GM23248 (cell line): Measurements from ENCODE around the gene TRAM2. TPM values are rescaled to one million over a fixed set of nuclear protein-coding genes. Genes with fewer than 3 reads are reported as not detected.

ENCODE experiments used
- DNase-seq: peaks from one replicate; pipeline ENCODE4 v3.0.0-alpha.2; 2015
- H2AFZ ChIP-seq: fragments of 200-600 bp; sonication (generic); 2 replicates; pipeline ENCODE4 v1.6.1; 2016; ENCODE audit warnings: antibody characterized with exemption
- H3F3A ChIP-seq: fragments of 200-600 bp; sonication (generic); 2 replicates; pipeline ENCODE4 v1.6.1; 2016; ENCODE audit warnings: mild to moderate bottlenecking, antibody characterized with exemption, mixed run types; ENCODE audit not compliant: insufficient read depth
- H3K27ac ChIP-seq: fragments of 200-600 bp; sonication (generic); 2 replicates; pipeline ENCODE4 v1.5.1; 2016; ENCODE audit warnings: mild to moderate bottlenecking
- H3K27me3 ChIP-seq: fragments of 200-600 bp; sonication (generic); replicated peaks from 2 replicates; pipeline ENCODE4 v1.6.1; 2016; ENCODE audit warnings: mild to moderate bottlenecking; ENCODE audit not compliant: insufficient read depth
- H3K36me3 ChIP-seq: fragments of 200-600 bp; sonication (generic); 2 replicates; pipeline ENCODE4 v1.6.1; 2016; ENCODE audit warnings: low read depth, mild to moderate bottlenecking
- H3K4me1 ChIP-seq: fragments of 200-600 bp; sonication (generic); 2 replicates; pipeline ENCODE4 v1.6.1; 2016; ENCODE audit warnings: mild to moderate bottlenecking; ENCODE audit not compliant: insufficient read depth
- H3K4me2 ChIP-seq: fragments of 200-600 bp; sonication (generic); one replicate; pipeline ENCODE4 v1.6.1; 2016; ENCODE audit warnings: mild to moderate bottlenecking; ENCODE audit not compliant: unreplicated experiment
- H3K4me3 ChIP-seq: fragments of 200-600 bp; sonication (generic); 2 replicates; pipeline ENCODE4 v1.5.1; 2016; ENCODE audit warnings: mild to moderate bottlenecking
- H3K79me2 ChIP-seq: fragments of 200-600 bp; sonication (generic); 2 replicates; pipeline ENCODE4 v1.6.1; 2016; ENCODE audit warnings: mild to moderate bottlenecking; ENCODE audit not compliant: insufficient read depth
- H3K9ac ChIP-seq: fragments of 200-600 bp; sonication (generic); 2 replicates; pipeline ENCODE4 v1.6.1; 2016; ENCODE audit warnings: mild to moderate bottlenecking
- H3K9me2 ChIP-seq: fragments of 200-600 bp; sonication (generic); 2 replicates; pipeline ENCODE4 v1.6.1; 2016; ENCODE audit warnings: mixed run types, mild to moderate bottlenecking, moderate library complexity; ENCODE audit not compliant: insufficient read depth
- H3K9me3 ChIP-seq: fragments of 200-600 bp; sonication (generic); one replicate; pipeline ENCODE4 v1.6.1; 2017; ENCODE audit warnings: low read depth
- H4K20me1 ChIP-seq: fragments of 200-600 bp; sonication (generic); 2 replicates; pipeline ENCODE4 v1.6.0; 2016; ENCODE audit not compliant: insufficient read depth
- EZH2 ChIP-seq: fragments of 200-600 bp; sonication (generic); IDR thresholded peaks from 2 replicates; pipeline ENCODE4 v1.6.1; 2018; ENCODE audit warnings: antibody characterized with exemption, mild to moderate bottlenecking; ENCODE audit not compliant: insufficient read depth, poor library complexity, severe bottlenecking
- EZH2phosphoT487 ChIP-seq: fragments of 200-600 bp; sonication (generic); IDR thresholded peaks from 2 replicates; pipeline ENCODE4 v1.6.1; 2018; ENCODE audit warnings: antibody characterized with exemption, moderate library complexity, mild to moderate bottlenecking, low read depth; ENCODE audit not compliant: insufficient read depth
- WGBS, 2 experiments: methylation state at CpG; one replicate each; pipeline ENCODE4 v1.1.6; 2015 to 2017; ENCODE audit warnings: low lambda C conversion rate in 2 of 2, low coverage in 1 of 2; ENCODE audit errors: missing lambda C conversion rate in 2 of 2; 5-methylcytosine and 5-hydroxymethylcytosine counted together
- in situ Hi-C: fragments of 300-500 bp; cut with MboI; formaldehyde crosslinking; loops from 2 replicates; pipeline ENCODE4 v1.15.0; 2020
- polyA plus RNA-seq: library from polyadenylated mRNA; unstranded; fragments of >200 nt; fragmentation: Nextera tagmentation; extraction: Ambion mirVana; gene quantifications from 2 replicates; pipeline ENCODE4 v1.2.1, GENCODE V29; 2016
- total RNA-seq: library from RNA; depleted of rRNA; stranded (reverse); fragments of >200 nt; shearing (Covaris generic); gene quantifications from 2 replicates; pipeline ENCODE4 v1.2.3, GENCODE V29; 2014

TRAM2 gene
- total and polyA plus RNA-seq, 2 experiments from 2014 or later: 141 to 174 TPM

GRCh38 chr6:52532457-52532856, 44.4 kb downstream of the TRAM2 start:
- Histone ChIP-seq H3K9me2 (no peaks in the 10 kb centered on the region), H3K4me3 (no peak overlapping the region), H3K27ac (peak overlapping the region; percentile 40), H3F3A (peaks cover 83% of the 10 kb centered on the region), H3K9ac (no peak overlapping the region), H4K20me1 (no peaks in the 10 kb centered on the region), H3K9me3 (no peaks in the 10 kb centered on the region), H2AFZ (no peak overlapping the region), H3K4me2 (peak overlapping the region; percentile 4), H3K79me2 (peaks cover 100% of the 10 kb centered on the region), H3K27me3 (no peaks in the 10 kb centered on the region), H3K36me3 (peaks cover 25% of the 10 kb centered on the region), H3K4me1 (peaks cover 53% of the 10 kb centered on the region)
- WGBS, 2 experiments: 41 to 45% methylated on average over 2 of the region's 2 CpGs
- in situ Hi-C loops: no loop called here
- DNase-seq: peak; percentile 14
- TF ChIP-seq EZH2 (no peak), EZH2phosphoT487 (no peak)

- Histone ChIP-seq H3K27me3 (no peaks in the 10 kb centered on the region), H4K20me1 (no peaks in the 10 kb centered on the region), H3F3A (peaks cover 78% of the 10 kb centered on the region), H3K4me1 (peaks cover 50% of the 10 kb centered on the region), H3K4me3 (no peak overlapping the region), H3K4me2 (peak overlapping the region; percentile 4), H3K36me3 (peaks cover 25% of the 10 kb centered on the region), H3K9me2 (no peaks in the 10 kb centered on the region), H3K79me2 (peaks cover 100% of the 10 kb centered on the region), H3K9me3 (no peaks in the 10 kb centered on the region), H3K9ac (no peak overlapping the region), H2AFZ (no peak overlapping the region), H3K27ac (peak overlapping the region; percentile 40)
- no peak for DNase-seq
- in situ Hi-C loops: no loop called here
- TF ChIP-seq EZH2: no peak
- TF ChIP-seq EZH2phosphoT487: no peak
- whole genome bisulfite sequencing, 2 experiments: 95 to 100% methylated on average over 1 of the region's 1 CpG
These were observed 45.0 kb downstream of the TRAM2 start for GRCh38 chr6:52531834-52532233.

GRCh38 chr6:52531396-52531795, 45.5 kb downstream of the TRAM2 start:
- in situ Hi-C loops: no loop called here
- Histone ChIP-seq H3K79me2 (peaks cover 100% of the 10 kb centered on the region), H3K9me3 (no peaks in the 10 kb centered on the region), H3K4me2 (no peak overlapping the region), H3K4me1 (peaks cover 50% of the 10 kb centered on the region), H3K27me3 (no peaks in the 10 kb centered on the region), H3K9me2 (no peaks in the 10 kb centered on the region), H4K20me1 (no peaks in the 10 kb centered on the region), H3K36me3 (peaks cover 25% of the 10 kb centered on the region), H3F3A (peaks cover 78% of the 10 kb centered on the region), H2AFZ (no peak overlapping the region), H3K9ac (no peak overlapping the region), H3K27ac (peak overlapping the region; percentile 40), H3K4me3 (no peak overlapping the region)
- TF ChIP-seq EZH2phosphoT487: no peak
- TF ChIP-seq EZH2: no peak
- 89 to 90% methylated on average over 4 of the region's 4 CpGs for WGBS, 2 experiments
- peak; percentile 14 for DNase-seq

GRCh38 chr6:52530351-52530750, 46.5 kb downstream of the TRAM2 start:
- Histone ChIP-seq H4K20me1 (no peaks in the 10 kb centered on the region), H3K9me2 (no peaks in the 10 kb centered on the region), H3K79me2 (peaks cover 100% of the 10 kb centered on the region), H3K27ac (peak overlapping the region; percentile 40; the same call in 1 of the 2 replicates), H3K9ac (no peak overlapping the region), H3K4me2 (no peak overlapping the region), H3K27me3 (no peaks in the 10 kb centered on the region), H3F3A (peaks cover 76% of the 10 kb centered on the region), H3K9me3 (no peaks in the 10 kb centered on the region), H3K36me3 (peaks cover 25% of the 10 kb centered on the region), H3K4me1 (peaks cover 45% of the 10 kb centered on the region), H3K4me3 (no peak overlapping the region), H2AFZ (no peak overlapping the region)
- DNase-seq: no peak
- TF ChIP-seq EZH2phosphoT487: no peak
- no peak for TF ChIP-seq EZH2
- in situ Hi-C loops: no loop called here
- 92 to 94% methylated on average over 10 of the region's 10 CpGs for WGBS, 2 experiments

GRCh38 chr6:52529311-52529710, 47.5 kb downstream of the TRAM2 start:
- Histone ChIP-seq H3K9me3 (no peaks in the 10 kb centered on the region), H3K79me2 (peaks cover 100% of the 10 kb centered on the region), H3K9me2 (no peaks in the 10 kb centered on the region), H4K20me1 (no peaks in the 10 kb centered on the region), H3K9ac (no peak overlapping the region), H3F3A (peaks cover 78% of the 10 kb centered on the region), H3K27ac (no peak overlapping the region), H3K27me3 (no peaks in the 10 kb centered on the region), H3K4me1 (peaks cover 41% of the 10 kb centered on the region), H3K4me3 (no peak overlapping the region), H3K4me2 (no peak overlapping the region), H2AFZ (no peak overlapping the region), H3K36me3 (peaks cover 24% of the 10 kb centered on the region)
- no peak for DNase-seq
- WGBS, 2 experiments: 91 to 92% methylated on average over 8 of the region's 8 CpGs
- in situ Hi-C loops: no loop called here
- TF ChIP-seq EZH2 (no peak), EZH2phosphoT487 (no peak)
